ENCODE results near the gene CDX1. TPM values are rescaled to one million over a fixed set of nuclear protein-coding genes. Genes with fewer than 3 reads are reported as not detected.
"Not testable (repeated sequence)": the region's sequence is repeated elsewhere in the genome, so short reads cannot be mapped to it uniquely, and the experiment has no call there.

The CDX1 gene
- total RNA-seq, 1 donor from 2014 or later: not detected

- no peak for DNase-seq (ENCODE audit: low read depth in 2 of 2)
Measured at GRCh38 chr5:150227606-150228273, 61.2 kb downstream of the CDX1 start.

GRCh38 chr5:150229571-150229970 is 63.0 kb downstream of the CDX1 start:
- no peak for DNase-seq (ENCODE audit: low read depth in 2 of 2)

- no peak for DNase-seq (ENCODE audit: low read depth in 2 of 2)
Measured at GRCh38 chr5:150230842-150231241, 64.3 kb downstream of the CDX1 start.

GRCh38 chr5:150233706-150234105 is 67.1 kb downstream of the CDX1 start:
- DNase-seq (ENCODE audit: low read depth in 2 of 2): not testable (repeated sequence)

Other genes with a start within 250 kb of the CDX1 start
- gene PDE6A, start 222.0 kb upstream of the CDX1 start, total RNA-seq: under 0.01 TPM in 1 of 2 replicates, not detected in the other
- gene SLC26A2, start 206.0 kb upstream of the CDX1 start, total RNA-seq: 17.9 and 18.8 TPM in 2 replicates
- gene TIGD6, start 166.1 kb upstream of the CDX1 start, total RNA-seq: 2.6 and 5.6 TPM in 2 replicates
- 20.3 and 29.8 TPM in 2 replicates for gene HMGXB3, start 166.0 kb upstream of the CDX1 start, total RNA-seq
- not detected in 2 replicates for gene CSF1R, start 80.2 kb upstream of the CDX1 start, total RNA-seq
- 5.4 and 9.5 TPM in 2 replicates for gene PDGFRB, start 10.9 kb upstream of the CDX1 start, total RNA-seq
- gene SLC6A7, start 23.3 kb downstream of the CDX1 start, total RNA-seq: not detected in 2 replicates
- gene CAMK2A, start 123.0 kb downstream of the CDX1 start, total RNA-seq: not detected in 2 replicates
- 0.22 TPM in 1 of 2 replicates, not detected in the other for gene ARSI, start 136.1 kb downstream of the CDX1 start, total RNA-seq
- 8.3 TPM in 2 replicates for gene TCOF1, start 190.9 kb downstream of the CDX1 start, total RNA-seq
- gene CD74, start 246.1 kb downstream of the CDX1 start, total RNA-seq: 2.0 and 5.8 TPM in 2 replicates

Data from lung microvascular endothelial cell (primary cell).